OCI-LY7 (cell line): Measurements from ENCODE around the gene GBX2. TPM values are rescaled to one million over a fixed set of nuclear protein-coding genes. Genes with fewer than 3 reads are reported as not detected.

Experiments
- BruUV-seq: library from RNA; stranded (reverse); fragments of 400-500 nt; replicated peaks from 2 replicates; lab custom pipeline; 2021; lab: Mats Ljungman, UMichigan
- CTCF ChIA-PET: fragments of 300-600 bp; sonication (Branson Sonifier 250); formaldehyde crosslinking; loops from one replicate; lab custom pipeline; 2022; ENCODE audit warnings: antibody characterized with exemption; ENCODE audit not compliant: unreplicated experiment; lab: Charles Lee
- POLR2A ChIA-PET: fragments of 300-600 bp; sonication (Branson Sonifier 250); formaldehyde crosslinking; loops from one replicate; lab custom pipeline; 2022; ENCODE audit warnings: antibody characterized with exemption; lab: Charles Lee
- DNase-seq: peaks from one replicate; pipeline ENCODE4 v3.0.0-alpha.2; 2015; ENCODE audit warnings: low spot score
- H2AFZ ChIP-seq: fragments of 200-600 bp; sonication (generic), shearing (Covaris generic); 2 replicates; pipeline ENCODE4 v1.6.1; 2014; ENCODE audit warnings: mild to moderate bottlenecking, antibody characterized with exemption, low read length, moderate library complexity
- H3K27ac ChIP-seq: fragments of 200-600 bp; sonication (generic); 2 replicates; pipeline ENCODE4 v1.5.1; 2014; ENCODE audit warnings: mixed run types, low read depth, mild to moderate bottlenecking, moderate library complexity, low read length, inconsistent platforms; ENCODE audit not compliant: poor library complexity, severe bottlenecking
- H3K36me3 ChIP-seq: fragments of 200-600 bp; sonication (generic); 2 replicates; pipeline ENCODE4 v1.6.1; 2014; ENCODE audit warnings: mild to moderate bottlenecking, antibody characterized with exemption, low read length, moderate library complexity, mixed read lengths; ENCODE audit not compliant: insufficient read depth
- H3K4me1 ChIP-seq: fragments of 200-600 bp; sonication (generic); 2 replicates; pipeline ENCODE4 v1.5.1; 2014; ENCODE audit warnings: mild to moderate bottlenecking, low read length; ENCODE audit not compliant: insufficient read depth, poor library complexity, severe bottlenecking
- H3K4me2 ChIP-seq: fragments of 200-600 bp; sonication (generic); 2 replicates; pipeline ENCODE4 v1.6.1; 2014; ENCODE audit warnings: mild to moderate bottlenecking, low read length
- H3K4me3 ChIP-seq: fragments of 200-600 bp; sonication (generic); 2 replicates; pipeline ENCODE4 v1.5.1; 2014; ENCODE audit warnings: mild to moderate bottlenecking, low read depth, low read length; ENCODE audit not compliant: poor library complexity, severe bottlenecking
- H3K79me2 ChIP-seq: fragments of 200-600 bp; sonication (generic); 2 replicates; pipeline ENCODE4 v1.6.1; 2016; ENCODE audit warnings: low read depth, mild to moderate bottlenecking, low read length, moderate library complexity, mixed read lengths; ENCODE audit not compliant: insufficient read depth
- H3K9me2 ChIP-seq: fragments of 200-600 bp; sonication (generic); 2 replicates; pipeline ENCODE4 v1.6.1; 2016; ENCODE audit warnings: mild to moderate bottlenecking, low read length, mixed read lengths; ENCODE audit not compliant: insufficient read depth
- H3K9me3 ChIP-seq: fragments of 200-600 bp; sonication (generic); 2 replicates; pipeline ENCODE4 v1.6.1; 2014; ENCODE audit warnings: mild to moderate bottlenecking, mixed run types, low read length, mixed read lengths
- H4K20me1 ChIP-seq: fragments of 200-600 bp; sonication (generic); 2 replicates; pipeline ENCODE4 v1.6.1; 2014; ENCODE audit warnings: mild to moderate bottlenecking, antibody characterized with exemption, low read length, moderate library complexity, mixed read lengths; ENCODE audit not compliant: insufficient read depth
- EZH2phosphoT487 ChIP-seq: fragments of 200-600 bp; sonication (generic); IDR thresholded peaks from 2 replicates; pipeline ENCODE4 v1.6.1; 2018; ENCODE audit warnings: low read depth, borderline replicate concordance, mild to moderate bottlenecking, mixed run types, antibody characterized with exemption, low read length, moderate library complexity, mixed read lengths
- intact Hi-C: fragments of 100-400 bp; cut with micrococcal nuclease; formaldehyde crosslinking; loops from one replicate; pipeline ENCODE4 v1.10.0; 2022; ENCODE audit not compliant: unreplicated experiment
- total RNA-seq, 2 experiments: library from RNA; depleted of rRNA in 1 of 2; stranded (reverse); fragments of >200 nt in 1 of 2; shearing (Covaris generic) in 1 of 2; gene quantifications; 2 replicates each; pipeline ENCODE4 v1.2.3, GENCODE V29; 2014 to 2022
- TF ChIP-seq, protein P1 (sequence below): fragments of 200-600 bp; sonication (generic); conservative IDR thresholded peaks from 2 replicates; pipeline ENCODE4 v1.5.1; 2014; ENCODE audit warnings: mild to moderate bottlenecking, antibody characterized with exemption, low read length, moderate library complexity, mixed read lengths

GBX2 gene
- total RNA-seq, 2 experiments from 2014 or later, result not detected

DNA sequence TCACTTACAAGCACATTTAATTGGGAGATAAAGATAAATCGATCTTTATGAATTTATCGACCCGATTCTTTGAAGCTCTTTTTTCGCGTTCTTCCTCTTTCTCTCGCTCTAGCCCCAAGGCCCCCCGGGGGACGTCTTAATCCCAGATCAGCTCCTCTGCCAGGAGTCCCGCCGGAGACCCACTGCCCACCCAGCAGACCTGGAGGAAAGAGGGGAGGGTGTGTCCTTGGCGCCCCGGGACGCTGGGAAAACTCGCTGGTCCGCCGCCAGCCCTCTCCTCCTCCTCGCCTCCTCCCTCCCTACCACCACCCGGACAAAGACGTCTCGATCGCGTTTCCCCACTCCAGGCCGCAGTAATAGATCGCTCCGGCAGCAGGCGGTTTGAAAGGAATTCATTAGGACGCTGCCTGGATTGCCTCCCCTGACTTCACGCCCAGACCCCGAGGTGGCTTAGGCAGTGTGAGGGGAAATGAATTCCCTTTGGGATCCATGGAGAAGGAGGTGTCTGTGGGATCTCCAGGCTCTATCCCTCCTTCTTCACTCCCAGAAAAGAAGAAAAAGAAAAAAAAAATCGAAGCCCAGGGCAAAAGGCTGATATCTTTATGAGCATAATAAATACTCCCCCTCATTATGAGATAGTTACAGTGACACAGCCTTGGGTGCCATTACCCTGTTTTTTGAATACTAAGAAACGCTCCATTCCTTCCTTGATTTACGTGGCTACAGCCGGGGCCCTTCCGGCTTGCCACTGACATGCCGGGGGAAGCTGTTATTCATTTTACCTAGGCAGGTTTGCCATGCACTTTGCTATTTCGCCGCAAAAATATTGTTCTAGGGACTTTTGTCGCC is 1.8 kb upstream of the GBX2 start:
- Histone ChIP-seq H3K79me2 (no peaks in the 10 kb centered on the region), H3K27ac (no peak overlapping the region), H2AFZ (no peak overlapping the region), H3K9me3 (no peaks in the 10 kb centered on the region), H3K4me3 (no peak overlapping the region), H3K4me2 (no peak overlapping the region), H3K4me1 (no peaks in the 10 kb centered on the region), H4K20me1 (no peaks in the 10 kb centered on the region), H3K9me2 (no peaks in the 10 kb centered on the region), H3K36me3 (no peaks in the 10 kb centered on the region)
- no peak for DNase-seq
- no TSS peak for BruUV-seq
- ChIA-PET POLR2A (interaction anchor here (0.9 kb wide), 1 partner anchor 18 kb away, joined by 3 read pairs; no protein-coding TSS in a partner anchor), CTCF (no interaction called here)
- intact Hi-C loops, result no loop called here
- TF ChIP-seq, protein P1, sequence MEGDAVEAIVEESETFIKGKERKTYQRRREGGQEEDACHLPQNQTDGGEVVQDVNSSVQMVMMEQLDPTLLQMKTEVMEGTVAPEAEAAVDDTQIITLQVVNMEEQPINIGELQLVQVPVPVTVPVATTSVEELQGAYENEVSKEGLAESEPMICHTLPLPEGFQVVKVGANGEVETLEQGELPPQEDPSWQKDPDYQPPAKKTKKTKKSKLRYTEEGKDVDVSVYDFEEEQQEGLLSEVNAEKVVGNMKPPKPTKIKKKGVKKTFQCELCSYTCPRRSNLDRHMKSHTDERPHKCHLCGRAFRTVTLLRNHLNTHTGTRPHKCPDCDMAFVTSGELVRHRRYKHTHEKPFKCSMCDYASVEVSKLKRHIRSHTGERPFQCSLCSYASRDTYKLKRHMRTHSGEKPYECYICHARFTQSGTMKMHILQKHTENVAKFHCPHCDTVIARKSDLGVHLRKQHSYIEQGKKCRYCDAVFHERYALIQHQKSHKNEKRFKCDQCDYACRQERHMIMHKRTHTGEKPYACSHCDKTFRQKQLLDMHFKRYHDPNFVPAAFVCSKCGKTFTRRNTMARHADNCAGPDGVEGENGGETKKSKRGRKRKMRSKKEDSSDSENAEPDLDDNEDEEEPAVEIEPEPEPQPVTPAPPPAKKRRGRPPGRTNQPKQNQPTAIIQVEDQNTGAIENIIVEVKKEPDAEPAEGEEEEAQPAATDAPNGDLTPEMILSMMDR, result no peak
- no peak for TF ChIP-seq EZH2phosphoT487

DNA sequence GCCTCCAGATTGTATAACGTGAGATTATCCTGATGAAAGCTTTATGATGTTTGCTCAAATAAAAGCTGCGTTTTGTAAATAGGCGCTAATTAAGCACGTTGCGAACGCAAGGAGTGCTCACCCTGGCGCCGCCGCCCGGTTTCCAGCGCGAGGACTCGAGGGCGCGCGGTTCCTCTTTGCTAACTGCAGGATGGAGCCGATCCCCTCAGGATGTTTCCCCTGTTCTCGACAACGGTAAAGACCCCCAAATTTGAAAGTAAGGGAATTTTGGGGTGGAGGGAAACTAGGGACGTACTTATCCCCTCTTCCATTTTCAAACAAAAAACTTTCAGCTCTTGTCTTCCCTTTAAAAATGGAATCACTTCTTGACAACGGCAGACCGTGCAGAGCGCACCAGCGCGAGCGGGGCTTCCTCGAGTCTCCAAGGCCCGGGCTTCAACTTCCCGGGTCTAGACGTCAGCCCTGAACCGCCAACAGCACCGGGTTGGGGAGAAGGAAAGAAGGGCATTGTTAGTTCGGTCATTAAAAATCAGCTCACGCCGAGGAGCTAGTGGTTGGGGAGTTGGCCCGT is 1.1 kb upstream of the GBX2 start:
- intact Hi-C loops, result no loop called here
- no peak overlapping the region for H3K4me2 ChIP-seq
- no peaks in the 10 kb centered on the region for H3K4me1 ChIP-seq
- H3K9me3 ChIP-seq, result no peaks in the 10 kb centered on the region
- no peaks in the 10 kb centered on the region for H3K9me2 ChIP-seq
- TF ChIP-seq, protein P1, result no peak
- no peak for TF ChIP-seq EZH2phosphoT487
- CTCF ChIA-PET, result no interaction called here
- no TSS peak for BruUV-seq
- H3K36me3 ChIP-seq, result no peaks in the 10 kb centered on the region
- H3K27ac ChIP-seq, result no peak overlapping the region
- H4K20me1 ChIP-seq, result no peaks in the 10 kb centered on the region
- POLR2A ChIA-PET, result no interaction called here
- no peak overlapping the region for H3K4me3 ChIP-seq
- H2AFZ ChIP-seq, result no peak overlapping the region
- DNase-seq, result no peak
- H3K79me2 ChIP-seq, result no peaks in the 10 kb centered on the region
